ENCODE results near the gene KCNJ1. TPM values are rescaled to one million over a fixed set of nuclear protein-coding genes. Genes with fewer than 3 reads are reported as not detected.

KCNJ1 gene
- total RNA-seq, 4 donors from 2014 or later: not detected

- no peak overlapping the region for H3K27ac ChIP-seq
- no peaks in the 10 kb centered on the region for H3K36me3 ChIP-seq
- no peaks in the 10 kb centered on the region for H3K9me3 ChIP-seq
- DNase-seq: no peak
- no peaks in the 10 kb centered on the region for H3K4me1 ChIP-seq
- TF ChIP-seq, protein P1, sequence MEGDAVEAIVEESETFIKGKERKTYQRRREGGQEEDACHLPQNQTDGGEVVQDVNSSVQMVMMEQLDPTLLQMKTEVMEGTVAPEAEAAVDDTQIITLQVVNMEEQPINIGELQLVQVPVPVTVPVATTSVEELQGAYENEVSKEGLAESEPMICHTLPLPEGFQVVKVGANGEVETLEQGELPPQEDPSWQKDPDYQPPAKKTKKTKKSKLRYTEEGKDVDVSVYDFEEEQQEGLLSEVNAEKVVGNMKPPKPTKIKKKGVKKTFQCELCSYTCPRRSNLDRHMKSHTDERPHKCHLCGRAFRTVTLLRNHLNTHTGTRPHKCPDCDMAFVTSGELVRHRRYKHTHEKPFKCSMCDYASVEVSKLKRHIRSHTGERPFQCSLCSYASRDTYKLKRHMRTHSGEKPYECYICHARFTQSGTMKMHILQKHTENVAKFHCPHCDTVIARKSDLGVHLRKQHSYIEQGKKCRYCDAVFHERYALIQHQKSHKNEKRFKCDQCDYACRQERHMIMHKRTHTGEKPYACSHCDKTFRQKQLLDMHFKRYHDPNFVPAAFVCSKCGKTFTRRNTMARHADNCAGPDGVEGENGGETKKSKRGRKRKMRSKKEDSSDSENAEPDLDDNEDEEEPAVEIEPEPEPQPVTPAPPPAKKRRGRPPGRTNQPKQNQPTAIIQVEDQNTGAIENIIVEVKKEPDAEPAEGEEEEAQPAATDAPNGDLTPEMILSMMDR (IDR thresholded peaks at IDR 0.05): no peak
- no peak for TF ChIP-seq POLR2A (IDR thresholded peaks at IDR 0.05)
- H3K27me3 ChIP-seq: no peaks in the 10 kb centered on the region
- no peak overlapping the region for H3K4me3 ChIP-seq
Observed at GRCh38 chr11:128800871-128801417, 66.2 kb downstream of the KCNJ1 start.

DNA sequence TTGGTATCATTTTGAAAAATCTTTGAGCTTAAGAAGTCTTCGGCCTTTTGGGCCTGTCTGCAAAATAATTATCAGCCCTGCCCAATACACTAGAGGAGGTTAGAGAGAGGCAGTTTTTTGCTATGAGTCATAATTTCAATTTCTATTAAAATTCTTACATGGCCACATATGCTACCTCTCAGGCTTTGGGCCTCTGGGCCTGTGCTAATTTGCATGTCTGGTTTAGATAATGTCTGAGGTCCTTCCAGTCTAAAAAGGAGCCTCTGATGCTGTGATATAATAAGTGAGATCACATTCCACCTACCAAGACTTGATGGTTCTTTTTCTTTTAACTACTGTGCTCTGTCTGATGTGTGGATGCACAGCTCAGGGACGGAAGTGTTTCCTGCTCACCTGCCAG is 70.8 kb downstream of the KCNJ1 start:
- H3K27ac ChIP-seq: no peak overlapping the region
- H3K27me3 ChIP-seq: no peaks in the 10 kb centered on the region
- H3K4me3 ChIP-seq: no peak overlapping the region
- H3K9me3 ChIP-seq: no peaks in the 10 kb centered on the region
- H3K4me1 ChIP-seq: no peaks in the 10 kb centered on the region
- DNase-seq: no peak
- TF ChIP-seq, protein P1 (IDR thresholded peaks at IDR 0.05): no peak
- TF ChIP-seq POLR2A (IDR thresholded peaks at IDR 0.05): no peak
- peaks cover 0 to 4% (median 0%) of the 10 kb centered on the region in 3 donors for H3K36me3 ChIP-seq

GRCh38 chr11:128790196-128790595 is 76.9 kb downstream of the KCNJ1 start:
- Histone ChIP-seq H3K9me3 (no peaks in the 10 kb centered on the region), H3K27ac (no peak overlapping the region), H3K36me3 (peaks cover 0 to 19% (median 0%) of the 10 kb centered on the region in 3 donors), H3K4me1 (no peaks in the 10 kb centered on the region), H3K27me3 (no peaks in the 10 kb centered on the region), H3K4me3 (no peak overlapping the region)
- no peak for TF ChIP-seq POLR2A (IDR thresholded peaks at IDR 0.05)
- TF ChIP-seq, protein P1 (IDR thresholded peaks at IDR 0.05): no peak
- no peak for DNase-seq

DNA sequence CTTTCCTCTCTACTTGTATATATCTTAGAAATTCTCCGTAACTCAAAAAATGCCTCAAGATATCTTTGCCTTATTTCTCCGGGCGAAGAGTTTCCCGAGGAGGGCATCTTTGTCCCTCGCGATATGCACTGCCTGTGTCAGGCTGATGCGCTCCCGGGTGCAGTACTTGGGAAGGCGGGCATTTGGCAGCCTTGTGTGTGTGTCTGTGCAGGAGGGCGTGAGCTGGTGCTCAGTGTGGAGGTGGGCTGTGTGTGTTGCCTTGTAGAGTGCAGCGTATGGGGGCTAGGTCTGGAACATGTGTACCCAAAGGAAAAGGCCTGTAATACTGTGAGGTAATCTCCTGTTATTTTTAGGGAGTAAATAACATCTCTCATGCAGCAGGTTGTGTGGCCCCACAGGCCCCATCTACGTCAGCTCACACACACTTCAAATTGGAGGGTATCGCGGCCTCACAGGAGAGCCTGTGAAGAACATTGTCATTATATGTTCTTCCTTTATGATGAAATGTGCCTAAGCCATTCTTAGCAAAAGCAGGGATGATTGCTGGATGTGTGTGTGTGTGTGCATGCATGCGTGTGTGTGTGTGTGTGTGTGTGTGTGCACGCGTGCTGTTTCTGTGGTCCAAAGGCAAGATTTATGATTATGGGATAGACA is 77.5 kb downstream of the KCNJ1 start:
- H3K4me3 ChIP-seq: no peak overlapping the region
- DNase-seq: no peak
- no peak overlapping the region for H3K27ac ChIP-seq
- no peaks in the 10 kb centered on the region for H3K9me3 ChIP-seq
- H3K36me3 ChIP-seq: peaks cover 0 to 19% (median 0%) of the 10 kb centered on the region in 3 donors
- no peaks in the 10 kb centered on the region for H3K27me3 ChIP-seq
- no peak for TF ChIP-seq POLR2A (IDR thresholded peaks at IDR 0.05)
- TF ChIP-seq, protein P1 (IDR thresholded peaks at IDR 0.05): no peak
- H3K4me1 ChIP-seq: no peaks in the 10 kb centered on the region

Other genes starting within 250 kb of the KCNJ1 start
- 10 to 100 TPM in 3 of 4 donors, 1 to 10 TPM in 1; 7.7 to 66.8 (median 15.3) TPM for gene FLI1, start 173.2 kb downstream of the KCNJ1 start, total RNA-seq
- gene KCNJ5, start 24.1 kb upstream of the KCNJ1 start, total RNA-seq: 1 to 10 TPM in 1 of 4 donors, not detected in 3; 1.6 TPM
- 1 to 10 TPM in 1 of 4 donors, under 1 TPM in 2, not detected in 1; 0.35 to 2.0 (median 0.47) TPM for gene TP53AIP1, start 75.6 kb upstream of the KCNJ1 start, total RNA-seq